ENCODE data around the gene KLHDC7A.
"Not testable (repeated sequence)": the region's sequence is repeated elsewhere in the genome, so short reads cannot be mapped to it uniquely, and the experiment has no call there.

Gene KLHDC7A
- 0 to 0.05 (median 0) reads per million in 3 experiments for total RNA-seq

DNA sequence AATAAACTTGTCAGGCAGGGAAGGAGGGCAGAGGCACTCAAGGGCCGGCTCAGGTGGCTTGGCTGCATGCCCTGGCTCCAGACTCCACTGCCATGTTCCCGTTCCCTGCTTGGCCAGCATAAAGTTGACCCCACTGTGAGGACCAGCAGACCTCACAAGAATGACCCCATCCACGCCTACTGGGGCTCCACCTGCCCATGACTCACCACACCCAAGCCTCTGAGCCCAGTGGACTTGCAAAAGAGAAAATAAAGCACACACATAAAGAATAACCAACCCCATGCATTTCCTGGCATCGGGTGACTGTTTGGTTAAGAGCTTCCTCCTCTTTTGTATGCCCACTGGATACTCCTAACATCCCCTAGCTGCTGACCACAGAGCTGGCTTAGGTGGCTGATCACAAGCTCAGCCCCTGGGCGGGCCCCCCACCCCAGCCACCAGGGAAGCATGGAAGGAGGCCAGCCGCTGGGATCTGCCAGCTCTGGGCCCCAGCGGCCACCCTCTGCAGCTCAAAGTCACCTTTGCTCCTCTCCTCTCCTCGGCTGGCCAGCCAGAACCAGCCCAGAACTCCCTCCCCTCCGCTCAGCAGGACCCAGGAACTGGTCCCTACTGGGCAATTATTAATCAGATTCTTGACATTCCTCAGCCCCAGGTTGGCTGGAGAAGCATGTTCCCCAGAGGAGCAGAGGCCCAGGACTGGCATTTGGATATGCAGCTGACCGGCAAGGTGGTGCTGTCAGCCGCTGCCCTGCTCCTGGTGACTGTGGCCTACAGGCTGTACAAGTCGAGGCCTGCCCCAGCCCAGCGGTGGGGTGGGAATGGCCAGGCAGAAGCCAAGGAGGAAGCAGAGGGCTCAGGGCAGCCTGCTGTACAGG lies at the start of gene KLHDC7A:
KLHDC7A (plus strand) TSS at position 616 of the 875 bp plus-strand sequence; CDS start at position 668, 52 bp downstream.
- DNase-seq: no peak

DNA sequence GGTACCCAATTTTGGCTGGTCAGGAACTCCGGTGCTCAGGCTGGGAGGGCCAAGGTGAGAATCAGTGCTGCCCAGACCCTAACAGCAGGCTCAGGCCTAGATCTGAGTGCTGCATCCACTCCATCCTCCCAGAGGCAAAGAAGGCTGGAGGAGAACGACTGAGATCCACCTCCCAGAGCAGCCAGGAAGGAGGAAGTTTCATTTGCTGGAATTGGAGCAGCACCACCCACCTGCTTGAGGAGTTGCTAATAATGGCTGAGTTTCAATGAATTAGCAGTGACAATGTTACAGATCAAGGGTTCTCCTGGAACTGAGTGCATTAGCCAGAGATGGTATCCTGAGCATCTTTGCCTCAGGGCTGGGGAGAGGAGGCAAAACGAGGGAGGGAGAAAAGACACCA lies 46.7 kb upstream of the KLHDC7A start:
- DNase-seq: no peak

GRCh38 chr1:18440385-18441226 lies 40.1 kb upstream of the KLHDC7A start:
- no peak for DNase-seq

GRCh38 chr1:18443587-18444520 lies 36.9 kb upstream of the KLHDC7A start:
- no peak for DNase-seq

DNA sequence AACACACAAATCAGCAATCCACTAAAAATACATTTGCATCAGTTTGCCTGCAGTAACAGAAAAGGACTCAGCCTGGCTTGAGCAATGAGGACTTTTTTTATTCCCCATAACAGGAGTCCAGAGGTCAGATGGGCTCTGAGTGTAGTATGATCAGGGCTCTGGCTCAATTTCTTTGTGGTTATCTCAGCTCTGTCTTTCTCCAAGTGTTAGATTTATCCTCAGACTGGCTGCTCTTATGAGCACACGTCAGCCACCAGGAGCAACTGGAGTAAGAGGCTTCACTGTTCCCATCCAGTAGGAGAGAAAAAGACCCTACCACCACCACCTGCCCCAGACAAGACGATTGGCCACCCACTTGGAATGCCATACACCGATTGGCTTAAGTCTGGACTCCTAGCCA lies 36.2 kb upstream of the KLHDC7A start:
- no peak for DNase-seq

GRCh38 chr1:18446751-18447150 lies 34.0 kb upstream of the KLHDC7A start:
- DNase-seq: no peak

- DNase-seq: no peak
These were observed 33.1 kb upstream of the KLHDC7A start for GRCh38 chr1:18447509-18448220.

DNA sequence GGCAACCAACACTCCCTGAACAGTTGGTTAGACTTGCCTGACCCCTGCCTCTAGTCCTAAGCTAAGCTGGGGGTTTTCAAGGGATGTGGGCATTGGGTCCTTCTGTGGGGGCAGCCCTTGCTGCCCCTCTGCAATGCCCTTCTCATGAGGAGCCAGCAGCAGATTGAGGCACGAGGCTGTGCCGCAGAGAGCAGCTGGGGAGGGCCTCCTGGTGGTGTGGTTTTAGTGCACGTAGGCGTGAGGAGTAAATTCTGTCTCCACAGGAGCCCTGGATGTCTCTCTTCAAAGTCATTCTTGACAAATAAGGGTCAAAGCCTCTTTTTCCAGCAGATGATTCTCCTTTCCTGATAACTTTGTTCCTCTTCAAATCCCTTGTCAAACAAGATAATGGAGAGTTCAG lies 31.8 kb upstream of the KLHDC7A start:
- DNase-seq: no peak

DNA sequence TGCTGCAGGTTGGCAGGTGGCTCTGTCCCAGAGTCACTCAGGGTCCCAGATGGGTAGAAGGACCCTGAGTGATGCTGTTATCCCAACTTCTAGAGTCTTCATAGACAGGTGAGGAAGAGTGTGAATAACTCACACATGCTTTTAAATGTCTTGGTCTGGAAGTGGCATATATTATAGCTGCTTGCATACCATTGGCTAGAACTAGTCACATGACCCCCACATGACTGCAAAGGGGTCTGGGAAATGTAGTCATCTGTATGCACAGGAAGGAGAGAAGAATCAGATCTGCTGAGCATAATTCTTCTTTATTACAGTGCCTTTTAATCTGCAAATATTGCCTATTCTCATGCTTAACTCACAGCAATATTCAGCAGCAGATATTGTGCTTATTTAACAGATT lies 28.2 kb upstream of the KLHDC7A start:
- peak; percentile 2 for DNase-seq

DNA sequence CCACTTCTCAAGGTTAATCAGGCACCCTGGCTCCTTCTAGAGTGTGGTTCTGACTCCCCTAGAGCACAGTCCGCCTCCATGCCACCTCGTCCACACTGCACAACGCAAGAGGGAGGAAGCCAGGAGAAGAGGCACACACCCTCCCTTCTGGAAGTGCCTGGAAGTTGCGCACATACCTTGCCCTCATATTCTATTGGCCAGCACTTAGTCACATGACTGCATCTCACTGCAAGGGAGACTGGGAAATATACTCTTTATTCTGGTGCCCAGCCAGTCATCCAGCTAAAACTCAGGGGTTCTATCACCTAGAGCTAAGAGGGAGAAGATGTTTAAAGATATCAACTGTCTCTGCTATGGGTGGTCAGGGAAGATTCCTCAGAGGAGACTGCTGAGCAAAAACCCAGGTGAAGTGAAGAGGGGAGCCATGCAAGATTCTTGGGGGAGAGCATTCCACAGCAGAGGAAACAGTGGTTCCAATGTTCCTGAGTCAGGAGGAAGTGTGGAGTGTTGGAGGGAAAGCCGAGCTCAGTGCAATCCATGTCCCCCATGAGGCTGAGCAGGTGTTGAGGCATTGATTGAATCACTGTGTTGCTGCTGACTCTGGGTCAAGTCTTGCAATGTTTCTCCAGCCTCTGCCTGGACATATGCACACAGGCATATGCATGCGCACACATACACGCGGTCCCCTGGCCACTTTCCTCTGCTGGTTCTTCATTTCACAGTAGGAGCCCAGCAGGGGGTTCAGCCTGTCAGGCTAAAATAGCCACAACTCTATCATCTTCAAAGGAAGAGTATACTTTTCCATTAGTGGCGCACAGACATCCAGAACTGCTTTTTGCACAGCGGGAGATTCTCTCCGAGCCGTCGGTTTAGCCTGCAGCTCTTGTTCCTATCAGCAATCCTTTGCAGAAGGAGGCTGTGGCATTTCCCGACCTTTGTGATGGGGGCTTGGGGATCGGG lies 22.3 kb upstream of the KLHDC7A start:
- DNase-seq: no peak

GRCh38 chr1:18461656-18462055 lies 19.1 kb upstream of the KLHDC7A start:
- DNase-seq: no peak

GRCh38 chr1:18462517-18462916 lies 18.2 kb upstream of the KLHDC7A start:
- DNase-seq: not testable (repeated sequence)

DNA sequence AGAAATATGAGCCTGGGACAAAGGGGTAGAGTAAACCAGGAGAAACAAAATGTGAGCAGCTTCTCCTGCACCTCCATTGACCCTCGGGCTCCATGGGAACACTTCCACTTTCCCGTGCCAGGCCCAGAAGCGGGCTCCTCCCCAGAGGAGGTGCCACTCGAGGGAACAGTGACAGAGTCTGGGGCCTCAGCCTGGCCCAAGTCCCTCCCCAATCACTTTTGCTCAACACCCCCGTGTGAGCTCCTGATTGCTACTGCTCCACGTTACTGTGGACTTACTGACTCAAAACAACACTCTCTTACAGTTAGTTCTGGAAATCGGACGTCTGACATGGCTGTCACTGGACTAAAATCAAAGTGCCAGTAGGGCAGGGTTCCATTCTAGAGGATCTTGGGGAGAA lies 17.7 kb upstream of the KLHDC7A start:
- DNase-seq: no peak

DNA sequence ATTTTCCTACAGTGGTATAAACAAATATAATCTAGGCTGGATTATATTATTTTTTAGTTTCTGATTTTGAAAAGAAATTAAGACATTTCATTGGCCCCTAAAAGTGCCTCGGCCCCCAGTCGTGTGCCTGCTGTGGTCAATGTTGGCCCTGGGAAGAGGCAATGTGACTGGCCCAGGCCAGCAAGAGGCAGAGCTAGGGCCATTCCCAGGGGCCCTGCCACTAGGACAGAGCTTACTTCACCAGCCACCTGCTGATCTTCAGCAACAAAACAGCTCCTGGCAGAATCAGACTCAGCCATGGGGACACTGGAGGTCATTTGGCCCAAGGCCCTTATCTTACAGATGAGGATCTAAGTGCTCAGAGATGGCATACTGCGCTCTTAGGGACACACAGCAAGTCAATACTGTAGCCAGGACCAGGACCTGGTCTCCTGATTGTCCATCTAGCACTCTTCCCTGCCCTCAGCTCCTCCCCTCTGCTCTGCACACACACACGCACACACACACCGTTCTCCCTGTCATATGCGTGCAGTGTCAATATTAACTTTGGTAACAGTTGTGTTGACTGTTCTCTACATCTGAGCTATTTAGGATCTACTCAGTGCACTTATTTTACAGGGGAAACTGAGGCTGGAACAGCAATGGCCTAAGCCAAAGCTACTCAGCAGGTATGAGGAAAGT lies 16.6 kb upstream of the KLHDC7A start:
- no peak for DNase-seq

GRCh38 chr1:18464665-18465050 lies 16.1 kb upstream of the KLHDC7A start:
- DNase-seq: no peak

- no peak for DNase-seq
These were observed 14.1 kb upstream of the KLHDC7A start for GRCh38 chr1:18466676-18467075.

DNA sequence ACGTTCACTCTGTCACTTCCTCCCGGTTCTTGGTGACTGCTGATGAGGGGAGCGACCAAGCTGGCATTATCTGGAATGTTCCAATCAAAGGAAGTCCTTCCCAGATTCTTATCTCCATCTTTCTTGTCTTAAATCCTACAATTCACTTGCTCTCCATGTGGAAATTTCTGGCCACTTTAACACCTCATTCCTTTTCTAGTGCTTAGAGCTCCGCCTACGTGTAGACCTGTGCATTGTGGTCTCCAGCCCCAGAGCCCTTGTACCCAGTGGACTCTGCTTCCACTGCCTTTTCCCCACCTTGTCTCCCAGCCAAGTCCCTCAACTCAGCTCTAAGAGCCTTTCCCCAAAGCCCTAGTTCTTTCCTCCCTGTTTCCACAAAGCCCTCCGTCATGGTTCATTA lies 12.2 kb upstream of the KLHDC7A start:
- DNase-seq: no peak

GRCh38 chr1:18469514-18469913 lies 11.2 kb upstream of the KLHDC7A start:
- no peak for DNase-seq

DNA sequence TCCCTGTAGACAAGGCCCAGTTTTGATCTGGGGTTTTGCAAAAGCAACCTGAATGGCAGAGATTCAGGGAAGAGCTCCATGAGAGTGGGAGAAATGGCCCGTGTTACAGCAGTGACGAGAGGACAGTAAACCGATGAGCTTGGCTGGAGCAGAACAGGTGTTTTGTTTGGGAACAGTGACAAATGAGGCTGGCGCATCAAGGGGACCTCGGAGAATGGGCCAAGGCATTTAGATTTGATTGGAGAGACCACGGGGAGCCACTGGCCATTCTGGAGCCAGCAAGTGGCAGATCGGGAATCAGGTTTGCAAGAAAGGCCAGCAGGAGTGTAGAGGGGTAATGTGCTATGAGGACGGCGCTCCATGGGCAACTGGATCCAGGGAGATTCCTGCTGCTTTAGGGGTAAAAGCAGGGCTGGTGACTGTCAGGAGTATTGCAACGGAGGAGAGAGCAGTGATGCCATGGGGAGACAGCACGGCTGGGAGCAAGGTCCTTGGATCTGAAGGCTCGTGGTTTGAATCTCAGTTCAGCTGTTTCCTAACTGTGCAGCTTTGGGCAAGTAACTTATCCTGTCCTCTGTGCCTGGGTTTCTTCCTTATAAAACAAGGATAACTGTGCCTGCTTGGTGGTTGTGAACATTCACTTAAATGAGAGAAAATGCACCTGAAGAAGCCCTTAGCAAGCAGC lies 9.9 kb upstream of the KLHDC7A start:
- DNase-seq: no peak
